Measurements from ENCODE around the gene CSNK2A3. TPM values are rescaled to one million over a fixed set of nuclear protein-coding genes. Genes with fewer than 3 reads are reported as not detected.

CSNK2A3 gene
- total and polyA plus RNA-seq, 2 experiments from 2014 or later, result 0.91 to 4.1 TPM

DNA sequence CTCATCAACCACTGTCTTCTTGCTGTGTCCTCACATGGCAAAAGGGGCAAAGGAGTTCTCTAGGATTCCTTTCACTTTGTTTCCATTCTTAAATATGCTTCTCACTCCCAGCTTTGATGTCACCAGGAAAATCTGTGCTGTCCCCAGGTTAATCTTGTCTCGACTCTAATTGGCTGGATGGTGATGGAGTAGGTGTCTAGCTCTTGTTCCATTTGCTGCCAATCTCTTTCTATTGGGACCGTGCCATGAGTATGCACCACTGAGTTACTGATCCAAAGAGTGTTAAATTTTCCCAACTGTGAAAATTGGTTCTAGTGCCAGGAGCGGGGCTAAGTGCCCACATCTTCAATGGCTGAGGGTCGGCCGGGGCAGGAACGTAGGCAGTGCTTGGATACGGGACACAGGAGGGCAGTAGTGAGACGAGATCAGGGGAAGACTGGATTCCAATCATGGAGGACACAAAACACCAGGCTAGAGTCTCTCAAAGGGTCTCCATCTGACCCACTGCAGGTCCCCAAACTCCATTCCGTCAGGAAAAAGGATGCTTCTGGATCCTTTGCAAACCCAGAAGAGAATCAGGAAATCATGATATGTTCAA, 47.7 kb upstream of the CSNK2A3 start:
- Mint-ChIP-seq H3K36me3 (ENCODE audit: low read depth) (no peaks in the 10 kb centered on the region), H3K27ac (no peak overlapping the region), H3K4me3 (no peak overlapping the region), H3K4me1 (peaks cover 20% of the 10 kb centered on the region), H3K9me3 (no peaks in the 10 kb centered on the region), H3K27me3 (ENCODE audit: insufficient read depth, low read depth, poor library complexity) (peaks cover 9% of the 10 kb centered on the region)
- H2AFZ ChIP-seq, result no peak overlapping the region
- H3K4me3 ChIP-seq, result no peak overlapping the region
- TF ChIP-seq, protein P1, sequence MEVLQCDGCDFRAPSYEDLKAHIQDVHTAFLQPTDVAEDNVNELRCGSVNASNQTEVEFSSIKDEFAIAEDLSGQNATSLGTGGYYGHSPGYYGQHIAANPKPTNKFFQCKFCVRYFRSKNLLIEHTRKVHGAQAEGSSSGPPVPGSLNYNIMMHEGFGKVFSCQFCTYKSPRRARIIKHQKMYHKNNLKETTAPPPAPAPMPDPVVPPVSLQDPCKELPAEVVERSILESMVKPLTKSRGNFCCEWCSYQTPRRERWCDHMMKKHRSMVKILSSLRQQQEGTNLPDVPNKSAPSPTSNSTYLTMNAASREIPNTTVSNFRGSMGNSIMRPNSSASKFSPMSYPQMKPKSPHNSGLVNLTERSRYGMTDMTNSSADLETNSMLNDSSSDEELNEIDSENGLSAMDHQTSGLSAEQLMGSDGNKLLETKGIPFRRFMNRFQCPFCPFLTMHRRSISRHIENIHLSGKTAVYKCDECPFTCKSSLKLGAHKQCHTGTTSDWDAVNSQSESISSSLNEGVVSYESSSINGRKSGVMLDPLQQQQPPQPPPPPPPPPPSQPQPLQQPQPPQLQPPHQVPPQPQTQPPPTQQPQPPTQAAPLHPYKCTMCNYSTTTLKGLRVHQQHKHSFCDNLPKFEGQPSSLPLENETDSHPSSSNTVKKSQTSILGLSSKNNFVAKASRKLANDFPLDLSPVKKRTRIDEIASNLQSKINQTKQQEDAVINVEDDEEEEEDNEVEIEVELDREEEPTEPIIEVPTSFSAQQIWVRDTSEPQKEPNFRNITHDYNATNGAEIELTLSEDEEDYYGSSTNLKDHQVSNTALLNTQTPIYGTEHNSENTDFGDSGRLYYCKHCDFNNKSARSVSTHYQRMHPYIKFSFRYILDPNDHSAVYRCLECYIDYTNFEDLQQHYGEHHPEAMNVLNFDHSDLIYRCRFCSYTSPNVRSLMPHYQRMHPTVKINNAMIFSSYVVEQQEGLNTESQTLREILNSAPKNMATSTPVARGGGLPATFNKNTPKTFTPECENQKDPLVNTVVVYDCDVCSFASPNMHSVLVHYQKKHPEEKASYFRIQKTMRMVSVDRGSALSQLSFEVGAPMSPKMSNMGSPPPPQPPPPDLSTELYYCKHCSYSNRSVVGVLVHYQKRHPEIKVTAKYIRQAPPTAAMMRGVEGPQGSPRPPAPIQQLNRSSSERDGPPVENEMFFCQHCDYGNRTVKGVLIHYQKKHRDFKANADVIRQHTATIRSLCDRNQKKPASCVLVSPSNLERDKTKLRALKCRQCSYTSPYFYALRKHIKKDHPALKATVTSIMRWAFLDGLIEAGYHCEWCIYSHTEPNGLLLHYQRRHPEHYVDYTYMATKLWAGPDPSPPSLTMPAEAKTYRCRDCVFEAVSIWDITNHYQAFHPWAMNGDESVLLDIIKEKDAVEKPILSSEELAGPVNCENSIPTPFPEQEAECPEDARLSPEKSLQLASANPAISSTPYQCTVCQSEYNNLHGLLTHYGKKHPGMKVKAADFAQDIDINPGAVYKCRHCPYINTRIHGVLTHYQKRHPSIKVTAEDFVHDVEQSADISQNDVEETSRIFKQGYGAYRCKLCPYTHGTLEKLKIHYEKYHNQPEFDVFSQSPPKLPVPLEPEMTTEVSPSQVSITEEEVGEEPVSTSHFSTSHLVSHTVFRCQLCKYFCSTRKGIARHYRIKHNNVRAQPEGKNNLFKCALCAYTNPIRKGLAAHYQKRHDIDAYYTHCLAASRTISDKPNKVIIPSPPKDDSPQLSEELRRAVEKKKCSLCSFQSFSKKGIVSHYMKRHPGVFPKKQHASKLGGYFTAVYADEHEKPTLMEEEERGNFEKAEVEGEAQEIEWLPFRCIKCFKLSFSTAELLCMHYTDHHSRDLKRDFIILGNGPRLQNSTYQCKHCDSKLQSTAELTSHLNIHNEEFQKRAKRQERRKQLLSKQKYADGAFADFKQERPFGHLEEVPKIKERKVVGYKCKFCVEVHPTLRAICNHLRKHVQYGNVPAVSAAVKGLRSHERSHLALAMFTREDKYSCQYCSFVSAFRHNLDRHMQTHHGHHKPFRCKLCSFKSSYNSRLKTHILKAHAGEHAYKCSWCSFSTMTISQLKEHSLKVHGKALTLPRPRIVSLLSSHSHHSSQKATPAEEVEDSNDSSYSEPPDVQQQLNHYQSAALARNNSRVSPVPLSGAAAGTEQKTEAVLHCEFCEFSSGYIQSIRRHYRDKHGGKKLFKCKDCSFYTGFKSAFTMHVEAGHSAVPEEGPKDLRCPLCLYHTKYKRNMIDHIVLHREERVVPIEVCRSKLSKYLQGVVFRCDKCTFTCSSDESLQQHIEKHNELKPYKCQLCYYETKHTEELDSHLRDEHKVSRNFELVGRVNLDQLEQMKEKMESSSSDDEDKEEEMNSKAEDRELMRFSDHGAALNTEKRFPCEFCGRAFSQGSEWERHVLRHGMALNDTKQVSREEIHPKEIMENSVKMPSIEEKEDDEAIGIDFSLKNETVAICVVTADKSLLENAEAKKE (CRISPR knock-in tag; IDR thresholded peaks at IDR 0.05), result no peak
- TF ChIP-seq, protein P2, sequence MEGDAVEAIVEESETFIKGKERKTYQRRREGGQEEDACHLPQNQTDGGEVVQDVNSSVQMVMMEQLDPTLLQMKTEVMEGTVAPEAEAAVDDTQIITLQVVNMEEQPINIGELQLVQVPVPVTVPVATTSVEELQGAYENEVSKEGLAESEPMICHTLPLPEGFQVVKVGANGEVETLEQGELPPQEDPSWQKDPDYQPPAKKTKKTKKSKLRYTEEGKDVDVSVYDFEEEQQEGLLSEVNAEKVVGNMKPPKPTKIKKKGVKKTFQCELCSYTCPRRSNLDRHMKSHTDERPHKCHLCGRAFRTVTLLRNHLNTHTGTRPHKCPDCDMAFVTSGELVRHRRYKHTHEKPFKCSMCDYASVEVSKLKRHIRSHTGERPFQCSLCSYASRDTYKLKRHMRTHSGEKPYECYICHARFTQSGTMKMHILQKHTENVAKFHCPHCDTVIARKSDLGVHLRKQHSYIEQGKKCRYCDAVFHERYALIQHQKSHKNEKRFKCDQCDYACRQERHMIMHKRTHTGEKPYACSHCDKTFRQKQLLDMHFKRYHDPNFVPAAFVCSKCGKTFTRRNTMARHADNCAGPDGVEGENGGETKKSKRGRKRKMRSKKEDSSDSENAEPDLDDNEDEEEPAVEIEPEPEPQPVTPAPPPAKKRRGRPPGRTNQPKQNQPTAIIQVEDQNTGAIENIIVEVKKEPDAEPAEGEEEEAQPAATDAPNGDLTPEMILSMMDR (conservative IDR thresholded peaks at IDR 0.05; ENCODE audit: low read depth in 2 of 2), result peak; percentile 65 to 82
- no peak overlapping the region for H3K4me2 ChIP-seq
- no peaks in the 10 kb centered on the region for H3K27me3 ChIP-seq (ENCODE audit: insufficient read depth)
- no peaks in the 10 kb centered on the region for H4K20me1 ChIP-seq (replicated peaks; ENCODE audit: insufficient read depth)
- H3K79me2 ChIP-seq (replicated peaks; ENCODE audit: insufficient read depth), result no peaks in the 10 kb centered on the region
- H3K4me1 ChIP-seq (ENCODE audit: insufficient read depth), result peaks cover 10% of the 10 kb centered on the region
- H3F3A ChIP-seq (replicated peaks; ENCODE audit: low read depth), result no peaks in the 10 kb centered on the region
- DNase-seq (ENCODE audit: low spot score) (peak; percentile 75), ATAC-seq (peak; percentile 82)
- no peaks in the 10 kb centered on the region for H3K9me2 ChIP-seq (ENCODE audit: insufficient read depth)
- H3K36me3 ChIP-seq (ENCODE audit: insufficient read depth), result no peaks in the 10 kb centered on the region
- no peak overlapping the region for H3K27ac ChIP-seq (ENCODE audit: low read depth)

DNA sequence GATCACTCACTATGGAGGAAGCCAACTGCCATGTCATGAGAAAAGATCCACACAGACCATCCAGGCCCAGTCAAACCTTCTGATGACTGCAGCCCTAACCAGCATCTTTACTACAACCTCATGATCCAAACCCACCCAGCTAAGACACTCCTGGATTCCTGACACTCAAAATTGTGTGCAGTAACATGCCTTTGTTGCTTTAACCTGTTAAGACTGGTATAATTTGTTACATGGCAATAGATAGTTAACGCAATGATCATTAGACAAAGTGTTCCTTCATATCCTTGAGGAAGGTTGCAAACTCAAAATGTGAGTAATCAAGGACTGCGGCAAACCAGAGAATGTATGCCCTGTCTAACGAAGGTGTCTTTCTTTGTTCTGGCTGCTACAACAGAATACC, 47.1 kb upstream of the CSNK2A3 start:
- Histone ChIP-seq H3K9me2 (ENCODE audit: insufficient read depth) (no peaks in the 10 kb centered on the region), H3F3A (replicated peaks; ENCODE audit: low read depth) (no peaks in the 10 kb centered on the region), H3K36me3 (ENCODE audit: insufficient read depth) (no peaks in the 10 kb centered on the region), H3K79me2 (replicated peaks; ENCODE audit: insufficient read depth) (no peaks in the 10 kb centered on the region), H3K4me3 (no peak overlapping the region), H3K27ac (ENCODE audit: low read depth) (no peak overlapping the region), H4K20me1 (replicated peaks; ENCODE audit: insufficient read depth) (no peaks in the 10 kb centered on the region), H3K4me2 (no peak overlapping the region), H3K27me3 (ENCODE audit: insufficient read depth) (no peaks in the 10 kb centered on the region), H2AFZ (no peak overlapping the region), H3K4me1 (ENCODE audit: insufficient read depth) (peaks cover 10% of the 10 kb centered on the region)
- DNase-seq (ENCODE audit: low spot score) (no peak), ATAC-seq (no peak)
- Mint-ChIP-seq H3K36me3 (ENCODE audit: low read depth) (no peaks in the 10 kb centered on the region), H3K4me1 (peaks cover 19% of the 10 kb centered on the region), H3K9me3 (no peaks in the 10 kb centered on the region), H3K4me3 (no peak overlapping the region), H3K27ac (no peak overlapping the region), H3K27me3 (ENCODE audit: insufficient read depth, low read depth, poor library complexity) (peaks cover 11% of the 10 kb centered on the region)
- TF ChIP-seq JUNB (IDR thresholded peaks at IDR 0.05; ENCODE audit: unreplicated experiment), result no peak
- TF ChIP-seq, protein P1 (CRISPR knock-in tag; IDR thresholded peaks at IDR 0.05), result no peak

Measured in GM23338 (cell line).